Measurements from ENCODE around the gene FBXW8.

FBXW8 gene

DNA sequence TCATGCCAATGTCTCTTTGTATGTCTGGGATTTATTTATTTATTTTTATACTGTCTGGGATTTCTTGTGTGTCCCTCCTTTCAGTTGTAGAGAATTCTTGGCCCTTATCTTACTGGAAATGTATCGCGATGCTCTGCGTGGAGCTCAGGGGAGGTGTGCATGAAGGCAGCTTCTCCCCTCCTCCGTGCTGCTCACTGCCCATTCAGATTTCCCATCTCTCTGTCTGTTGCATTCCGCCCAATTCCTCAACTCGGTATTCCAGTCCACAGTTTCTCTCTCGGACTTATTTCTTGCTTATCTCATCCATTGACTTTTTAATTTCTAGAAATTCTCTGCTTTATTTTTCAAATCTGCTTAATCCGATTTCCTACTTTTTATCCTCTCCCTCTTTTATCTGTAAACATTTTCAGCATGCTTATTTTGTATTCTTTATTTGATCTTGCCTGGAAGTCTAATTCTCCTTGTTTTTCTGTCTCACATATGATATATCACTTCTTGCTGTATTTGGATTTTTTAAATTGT lies 93.2 kb downstream of the FBXW8 start:
- H3K9me3 Mint-ChIP-seq, result no peaks in the 10 kb centered on the region
- H3K36me3 Mint-ChIP-seq (ENCODE audit: low read depth), result peaks cover 34% of the 10 kb centered on the region
- peaks cover 6% of the 10 kb centered on the region for H3K4me1 Mint-ChIP-seq (ENCODE audit: low read depth)
- no peak overlapping the region for H3K27ac Mint-ChIP-seq
- no peaks in the 10 kb centered on the region for H3K27me3 Mint-ChIP-seq
- no peak overlapping the region for H3K4me3 Mint-ChIP-seq

DNA sequence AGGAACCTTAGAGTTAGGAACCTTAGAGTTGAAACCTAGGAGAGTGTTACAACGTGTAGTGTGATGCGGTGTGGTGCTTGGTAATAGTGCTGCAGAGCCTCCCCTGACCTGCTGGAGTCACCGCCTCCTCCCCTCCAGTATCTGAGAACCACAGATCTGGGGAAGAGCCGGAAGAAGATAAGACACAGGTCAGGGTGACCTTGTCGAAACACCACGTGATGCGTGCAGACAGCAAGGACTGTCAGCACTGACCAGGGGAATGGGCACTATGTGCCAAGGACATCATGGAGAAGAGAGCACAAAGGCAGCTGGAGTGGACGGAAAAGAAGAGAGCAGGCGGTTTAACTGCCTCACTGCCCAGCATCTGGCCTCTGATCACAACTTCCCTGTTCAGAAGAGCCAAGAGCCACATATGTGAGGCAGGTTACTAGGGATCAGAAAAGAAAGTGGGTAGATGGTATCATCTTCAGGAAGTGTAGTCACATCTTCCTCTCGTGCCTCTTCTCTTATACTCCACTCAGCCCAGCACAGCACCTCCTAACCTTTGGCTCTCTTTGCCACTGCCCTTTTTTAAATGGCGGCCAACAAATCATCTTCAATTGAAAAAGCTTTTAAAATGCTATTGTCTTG lies 94.8 kb downstream of the FBXW8 start:
- Mint-ChIP-seq H3K9me3 (no peaks in the 10 kb centered on the region), H3K4me1 (ENCODE audit: low read depth) (peaks cover 6% of the 10 kb centered on the region), H3K4me3 (no peak overlapping the region), H3K36me3 (ENCODE audit: low read depth) (peaks cover 47% of the 10 kb centered on the region), H3K27me3 (no peaks in the 10 kb centered on the region), H3K27ac (no peak overlapping the region)

DNA sequence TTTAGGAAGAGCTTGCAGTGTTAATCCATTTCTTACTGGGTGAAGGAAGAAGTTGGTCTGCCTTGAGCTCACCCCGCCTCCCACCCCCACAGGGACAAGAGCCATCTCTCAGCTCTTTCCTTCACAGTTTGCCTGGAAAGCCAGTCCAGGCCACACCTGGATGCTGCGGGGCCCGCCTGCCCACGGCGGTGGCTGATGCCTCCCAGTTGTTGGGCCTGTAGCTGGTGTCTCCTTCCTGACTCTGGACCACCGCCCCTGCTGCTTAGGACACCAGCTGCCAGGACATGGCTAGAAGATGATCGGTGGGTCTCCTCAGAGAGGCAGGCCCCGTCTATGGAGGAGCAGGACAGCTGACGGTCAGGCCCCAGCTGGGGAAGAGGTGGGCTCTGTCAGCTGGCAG lies 95.6 kb downstream of the FBXW8 start:
- Mint-ChIP-seq H3K9me3 (no peaks in the 10 kb centered on the region), H3K36me3 (ENCODE audit: low read depth) (peaks cover 49% of the 10 kb centered on the region), H3K4me3 (no peak overlapping the region), H3K27ac (no peak overlapping the region), H3K4me1 (ENCODE audit: low read depth) (peaks cover 6% of the 10 kb centered on the region), H3K27me3 (no peaks in the 10 kb centered on the region)

DNA sequence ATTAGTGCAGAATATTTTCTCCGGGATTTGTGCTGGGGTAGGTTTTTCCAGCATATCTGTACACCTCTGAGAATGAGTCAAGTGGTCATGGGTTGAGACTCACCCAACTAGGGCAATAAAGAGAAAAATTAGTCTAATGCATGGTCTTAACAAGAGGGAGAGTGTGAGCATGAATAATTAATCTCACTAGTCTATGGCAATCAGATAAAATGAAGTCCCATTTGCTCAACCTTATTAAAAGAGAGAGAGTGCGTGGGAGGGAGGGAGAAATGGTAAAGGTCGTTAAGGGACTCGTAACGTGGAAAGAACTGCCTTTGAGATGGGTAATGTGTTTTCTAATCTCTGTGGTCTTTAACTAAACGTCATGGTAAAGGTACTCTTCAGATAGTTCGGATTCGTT lies 96.8 kb downstream of the FBXW8 start:
- Mint-ChIP-seq H3K9me3 (peaks cover 4% of the 10 kb centered on the region), H3K27ac (no peak overlapping the region), H3K27me3 (no peaks in the 10 kb centered on the region), H3K36me3 (ENCODE audit: low read depth) (peaks cover 61% of the 10 kb centered on the region), H3K4me1 (ENCODE audit: low read depth) (peaks cover 6% of the 10 kb centered on the region), H3K4me3 (no peak overlapping the region)

DNA sequence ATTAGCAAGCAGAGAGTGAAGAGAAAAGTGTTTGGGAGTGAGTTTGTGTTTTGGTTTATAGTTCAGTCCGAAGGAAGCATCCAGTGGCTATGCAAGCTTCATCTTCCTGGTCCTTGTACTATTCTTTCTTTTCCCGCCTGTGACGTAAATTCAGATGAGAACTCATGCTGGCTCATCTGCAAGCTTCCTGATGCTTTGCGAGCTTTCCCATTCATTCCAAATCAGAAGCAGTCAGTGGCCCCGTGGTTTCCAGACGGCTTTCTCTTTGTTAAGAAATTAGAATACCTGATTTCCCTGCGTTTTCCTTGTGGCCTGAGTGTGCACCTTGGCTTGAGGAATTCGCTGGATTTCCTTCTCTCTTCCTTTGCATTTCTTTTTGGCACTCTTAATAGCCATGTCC lies 99.0 kb downstream of the FBXW8 start:
- H3K9me3 Mint-ChIP-seq, result peaks cover 12% of the 10 kb centered on the region
- H3K4me1 Mint-ChIP-seq (ENCODE audit: low read depth), result peaks cover 6% of the 10 kb centered on the region
- H3K4me3 Mint-ChIP-seq, result no peak overlapping the region
- no peak overlapping the region for H3K27ac Mint-ChIP-seq
- H3K27me3 Mint-ChIP-seq, result no peaks in the 10 kb centered on the region
- peaks cover 81% of the 10 kb centered on the region for H3K36me3 Mint-ChIP-seq (ENCODE audit: low read depth)

DNA sequence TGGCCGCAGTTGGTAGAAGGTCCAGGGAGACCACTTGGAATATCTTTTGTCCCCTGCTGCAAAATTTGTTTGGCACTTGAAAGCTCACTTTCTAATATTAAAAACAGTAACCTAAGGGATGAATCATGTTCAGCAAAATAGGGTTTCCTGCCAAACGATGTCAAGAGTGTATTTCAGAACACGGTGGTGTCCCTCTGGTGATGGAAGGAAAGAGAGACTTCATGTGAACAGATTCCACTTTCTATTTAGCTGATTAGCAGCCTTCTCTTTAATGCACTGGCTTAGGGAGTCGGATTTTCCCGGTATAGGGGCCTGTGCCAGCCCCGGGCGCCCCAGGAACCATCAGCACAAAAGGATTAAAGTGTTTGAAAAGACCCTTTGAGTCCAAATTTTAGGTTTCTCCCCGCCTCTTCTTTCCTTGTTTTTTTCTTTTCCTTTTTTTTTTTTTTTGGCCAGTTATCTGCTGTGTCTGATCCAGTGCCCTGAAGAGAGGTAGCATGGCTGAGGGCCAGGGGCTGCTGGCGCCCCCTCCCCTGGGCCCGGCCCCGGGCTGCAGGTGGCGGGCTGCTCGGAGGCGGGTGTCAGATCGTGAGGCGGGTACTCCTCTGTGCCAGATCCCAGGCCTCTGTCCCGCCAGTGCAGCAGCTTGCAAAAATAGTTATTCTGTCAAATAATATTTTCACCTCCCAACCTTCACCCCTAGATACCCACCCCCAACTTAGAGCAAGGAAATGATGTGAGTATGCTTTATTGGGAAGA lies 100.1 kb downstream of the FBXW8 start:
- Mint-ChIP-seq H3K36me3 (ENCODE audit: low read depth) (peaks cover 83% of the 10 kb centered on the region), H3K9me3 (peaks cover 20% of the 10 kb centered on the region), H3K4me1 (ENCODE audit: low read depth) (peaks cover 6% of the 10 kb centered on the region), H3K27ac (no peak overlapping the region), H3K4me3 (no peak overlapping the region), H3K27me3 (no peaks in the 10 kb centered on the region)

DNA sequence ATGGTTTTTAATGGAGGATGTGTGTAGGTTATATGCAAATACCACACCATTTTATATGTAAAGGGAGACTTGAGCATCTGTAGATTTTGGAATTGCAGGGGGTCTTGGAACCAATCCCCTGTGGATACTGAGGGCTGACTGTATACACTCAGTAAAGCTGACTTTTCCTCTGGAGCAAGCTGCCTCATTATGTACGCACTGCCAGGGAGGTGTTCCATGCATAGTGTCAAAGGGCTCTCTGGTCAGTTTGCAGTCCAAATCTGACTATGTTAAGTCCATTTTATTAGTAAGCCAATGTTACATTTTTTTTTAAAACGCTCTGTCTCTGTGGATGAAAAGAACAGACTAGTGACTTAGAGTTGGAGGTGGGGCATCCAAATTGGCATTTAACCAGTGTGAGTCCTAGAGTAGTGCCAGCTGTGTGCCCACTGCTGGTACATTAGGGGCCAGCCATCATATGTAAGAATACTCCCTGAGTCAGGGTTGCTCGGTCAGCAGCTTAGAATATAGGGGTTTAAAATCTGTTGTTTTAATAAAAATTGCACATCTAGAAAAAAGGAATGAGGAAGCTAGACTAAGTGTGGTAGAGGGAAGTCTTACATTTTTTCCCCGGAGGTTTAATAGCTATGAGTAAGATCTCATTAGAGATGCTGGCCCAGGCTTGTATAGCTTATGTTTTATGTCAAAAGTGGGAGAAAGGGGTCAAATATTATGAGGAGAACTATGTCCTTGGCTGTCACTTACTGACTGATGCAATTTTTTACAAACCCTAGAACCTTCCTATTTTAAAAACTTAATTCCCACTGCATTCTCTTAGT lies 101.4 kb downstream of the FBXW8 start:
- H3K36me3 Mint-ChIP-seq (ENCODE audit: low read depth), result peaks cover 85% of the 10 kb centered on the region
- no peaks in the 10 kb centered on the region for H3K27me3 Mint-ChIP-seq
- H3K27ac Mint-ChIP-seq, result no peak overlapping the region
- H3K9me3 Mint-ChIP-seq, result peaks cover 20% of the 10 kb centered on the region
- H3K4me3 Mint-ChIP-seq, result no peak overlapping the region
- peaks cover 6% of the 10 kb centered on the region for H3K4me1 Mint-ChIP-seq (ENCODE audit: low read depth)

DNA sequence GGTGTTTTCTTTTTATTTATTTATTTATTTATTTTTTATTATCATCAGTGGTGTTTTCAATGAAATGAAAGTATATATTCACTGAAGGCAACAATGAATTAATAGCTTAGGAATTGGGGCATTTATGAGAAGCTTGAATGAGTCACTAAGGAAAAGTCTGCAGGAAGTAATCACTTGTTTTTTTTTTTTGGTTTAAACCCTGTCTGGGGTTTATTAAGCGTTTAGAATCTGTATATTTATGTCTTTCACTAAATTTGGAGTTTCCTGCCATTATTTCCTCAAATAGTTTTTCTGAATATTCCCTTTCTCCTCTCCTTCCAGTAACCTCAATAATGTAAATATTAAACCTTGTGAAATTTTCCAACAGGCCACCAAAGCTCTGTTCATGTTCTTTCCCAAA lies 103.0 kb downstream of the FBXW8 start:
- H3K36me3 Mint-ChIP-seq (ENCODE audit: low read depth), result peaks cover 77% of the 10 kb centered on the region

DNA sequence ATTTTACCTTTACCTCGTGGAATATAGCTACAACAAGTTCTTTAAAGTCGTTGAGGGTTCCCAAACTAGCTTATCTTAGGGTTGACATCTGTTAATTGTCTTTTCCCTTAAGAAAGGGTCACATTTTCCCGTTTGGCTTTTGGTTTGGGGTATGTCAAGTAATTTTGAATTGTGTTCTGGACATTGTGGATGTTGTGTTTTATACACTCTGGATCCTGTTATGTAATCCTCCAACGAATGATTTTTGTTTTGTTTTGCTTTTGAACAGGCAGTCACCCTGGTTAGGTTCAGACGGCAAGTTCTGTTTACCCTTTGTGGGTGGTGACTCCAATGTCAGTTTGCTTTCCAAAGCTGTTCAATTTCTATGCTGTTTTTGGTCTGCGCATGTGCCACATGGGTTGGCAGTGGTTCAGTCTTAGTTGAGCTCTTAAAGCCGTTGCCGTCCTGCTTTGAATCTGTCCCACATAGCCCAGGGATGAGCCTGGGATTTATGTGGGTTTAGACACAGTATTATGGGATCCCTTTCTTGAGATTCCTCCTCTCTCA lies 103.7 kb downstream of the FBXW8 start:
- peaks cover 77% of the 10 kb centered on the region for H3K36me3 Mint-ChIP-seq (ENCODE audit: low read depth)
- no peaks in the 10 kb centered on the region for H3K4me1 Mint-ChIP-seq (ENCODE audit: low read depth)
- H3K9me3 Mint-ChIP-seq, result peaks cover 20% of the 10 kb centered on the region
- no peak overlapping the region for H3K4me3 Mint-ChIP-seq
- H3K27me3 Mint-ChIP-seq, result no peaks in the 10 kb centered on the region
- no peak overlapping the region for H3K27ac Mint-ChIP-seq

More for the DNA sequence above, 103.0 kb downstream of the FBXW8 start:
- no peaks in the 10 kb centered on the region for H3K4me1 Mint-ChIP-seq (ENCODE audit: low read depth)
- H3K27me3 Mint-ChIP-seq, result no peaks in the 10 kb centered on the region
- H3K4me3 Mint-ChIP-seq, result no peak overlapping the region
- H3K9me3 Mint-ChIP-seq, result peaks cover 20% of the 10 kb centered on the region
- no peak overlapping the region for H3K27ac Mint-ChIP-seq

DNA sequence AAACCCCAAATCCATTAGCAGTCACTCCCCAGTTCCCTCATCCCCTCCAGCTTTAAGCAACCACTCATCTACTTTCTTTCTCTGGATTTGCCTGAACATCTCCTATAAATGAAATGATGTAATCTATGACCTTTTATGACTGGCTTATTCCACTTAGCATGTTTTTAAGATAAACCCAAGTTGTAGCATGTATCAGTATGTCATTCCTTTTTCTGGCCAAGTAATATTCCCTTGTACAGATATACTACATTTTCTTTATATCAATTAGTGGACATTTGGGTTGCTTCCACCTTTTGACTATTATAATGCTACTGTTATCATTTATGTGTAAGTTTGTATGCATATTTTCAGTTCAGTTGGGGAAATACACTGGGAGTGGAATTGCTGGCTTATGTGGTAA lies 105.1 kb downstream of the FBXW8 start:
- peaks cover 20% of the 10 kb centered on the region for H3K9me3 Mint-ChIP-seq
- no peaks in the 10 kb centered on the region for H3K4me1 Mint-ChIP-seq (ENCODE audit: low read depth)
- peaks cover 76% of the 10 kb centered on the region for H3K36me3 Mint-ChIP-seq (ENCODE audit: low read depth)
- H3K27me3 Mint-ChIP-seq, result no peaks in the 10 kb centered on the region
- H3K27ac Mint-ChIP-seq, result no peak overlapping the region
- H3K4me3 Mint-ChIP-seq, result no peak overlapping the region

DNA sequence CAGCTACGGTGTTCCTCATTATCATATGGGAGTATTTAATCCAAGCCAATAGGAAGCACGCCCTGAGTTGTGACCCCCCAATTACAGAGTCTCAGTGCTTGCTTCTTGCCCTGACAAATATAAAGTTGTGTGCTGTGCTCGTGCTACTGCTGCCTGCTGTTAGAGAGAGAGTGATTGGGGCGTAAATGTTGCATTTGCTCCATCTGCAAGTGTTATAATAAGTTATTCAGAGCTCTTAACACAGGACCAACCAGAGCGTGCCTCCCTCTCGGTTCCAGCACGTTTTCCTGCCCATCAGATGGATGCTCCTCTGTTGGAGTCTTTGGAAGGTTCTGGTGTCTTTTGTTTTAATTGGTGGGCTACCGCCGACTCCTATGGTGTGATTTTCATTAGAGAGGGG lies 107.1 kb downstream of the FBXW8 start:
- Mint-ChIP-seq H3K27ac (no peak overlapping the region), H3K27me3 (no peaks in the 10 kb centered on the region), H3K9me3 (peaks cover 16% of the 10 kb centered on the region), H3K36me3 (ENCODE audit: low read depth) (peaks cover 63% of the 10 kb centered on the region), H3K4me1 (ENCODE audit: low read depth) (no peaks in the 10 kb centered on the region), H3K4me3 (no peak overlapping the region)

DNA sequence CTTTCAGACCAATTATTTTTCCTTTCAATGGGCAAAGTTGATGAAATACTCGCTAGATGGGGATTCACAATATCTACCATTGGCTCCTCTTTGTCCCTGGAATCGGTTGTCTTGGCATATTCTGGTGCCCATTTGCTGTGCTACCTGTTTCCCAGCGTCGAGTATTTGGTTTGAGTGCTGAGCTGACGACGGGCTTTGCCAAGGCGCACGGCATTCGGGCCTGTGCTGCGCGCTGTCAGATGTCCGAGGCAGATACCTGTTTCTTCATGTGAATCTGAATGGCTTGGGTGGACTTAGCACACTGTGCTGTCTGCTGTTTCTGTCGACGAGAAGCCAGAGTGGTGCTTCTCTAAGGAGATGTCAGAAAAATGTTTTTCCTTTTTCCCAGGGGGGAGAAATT lies 107.5 kb downstream of the FBXW8 start:
- Mint-ChIP-seq H3K36me3 (ENCODE audit: low read depth) (peaks cover 58% of the 10 kb centered on the region), H3K4me1 (ENCODE audit: low read depth) (no peaks in the 10 kb centered on the region), H3K9me3 (peaks cover 13% of the 10 kb centered on the region), H3K27ac (no peak overlapping the region), H3K4me3 (no peak overlapping the region), H3K27me3 (no peaks in the 10 kb centered on the region)

DNA sequence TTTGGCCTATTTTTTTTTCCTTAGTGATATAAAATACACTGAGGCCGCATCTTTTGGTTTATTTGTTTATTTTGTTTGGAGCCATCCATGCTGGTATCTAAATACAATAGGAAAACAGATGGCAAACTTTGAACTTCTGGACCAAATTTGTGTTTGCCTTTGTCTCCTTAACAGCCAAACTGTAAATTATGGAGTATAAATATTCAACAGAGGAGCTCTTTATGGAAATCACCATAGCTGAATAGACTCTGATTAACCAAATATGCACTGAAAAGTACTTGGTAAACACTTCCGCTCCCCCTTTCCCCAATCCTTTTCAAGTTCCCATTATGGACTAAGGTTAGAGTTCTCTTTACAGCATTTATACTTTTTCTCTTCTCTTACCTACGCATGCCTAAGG lies 107.9 kb downstream of the FBXW8 start:
- H3K4me1 Mint-ChIP-seq (ENCODE audit: low read depth), result no peaks in the 10 kb centered on the region
- H3K9me3 Mint-ChIP-seq, result peaks cover 13% of the 10 kb centered on the region
- H3K27me3 Mint-ChIP-seq, result no peaks in the 10 kb centered on the region
- H3K36me3 Mint-ChIP-seq (ENCODE audit: low read depth), result peaks cover 54% of the 10 kb centered on the region
- H3K27ac Mint-ChIP-seq, result peak overlapping the region; percentile 18
- H3K4me3 Mint-ChIP-seq, result no peak overlapping the region

DNA sequence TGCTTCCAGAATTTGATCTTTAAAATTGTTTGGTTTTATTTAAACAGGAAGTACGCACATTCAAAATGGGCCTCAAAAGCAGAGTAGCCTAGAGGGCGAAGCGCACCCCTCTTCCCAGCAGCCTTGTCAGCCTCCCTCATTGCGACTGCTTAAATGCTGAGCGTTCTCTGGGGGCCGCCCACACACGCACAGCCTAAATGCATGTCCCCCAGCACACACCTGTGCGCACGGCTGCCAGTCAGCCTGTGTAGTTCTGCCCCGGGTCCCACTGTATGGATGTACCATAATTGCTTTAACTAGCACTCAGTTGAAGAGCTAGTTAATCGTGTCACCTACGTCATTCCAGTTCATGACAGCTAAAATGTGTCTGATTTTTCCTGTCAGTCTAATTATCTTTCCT lies 109.1 kb downstream of the FBXW8 start:
- Mint-ChIP-seq H3K36me3 (ENCODE audit: low read depth) (peaks cover 42% of the 10 kb centered on the region), H3K27me3 (no peaks in the 10 kb centered on the region), H3K4me1 (ENCODE audit: low read depth) (no peaks in the 10 kb centered on the region), H3K4me3 (no peak overlapping the region), H3K27ac (no peak overlapping the region), H3K9me3 (peaks cover 8% of the 10 kb centered on the region)
